PC-3 (cell line): Measurements from ENCODE around the gene ORC4. TPM values are rescaled to one million over a fixed set of nuclear protein-coding genes. Genes with fewer than 3 reads are reported as not detected.

Experiments used
- ATAC-seq: fragments of 200-7000 bp; cut with Tn5 transposase; 2 replicates; pipeline ENCODE4 v1.9.1; 2020; ENCODE audit warnings: mild to moderate bottlenecking, moderate library complexity
- BruUV-seq: library from RNA; stranded (reverse); fragments of 400-500 nt; replicated peaks from 2 replicates; lab custom pipeline; 2021; lab: Mats Ljungman, UMichigan
- CTCF ChIA-PET: fragments of 300-600 bp; sonication (Branson Sonifier 250); formaldehyde crosslinking; loops from one replicate; lab custom pipeline; 2022; ENCODE audit warnings: antibody characterized with exemption; lab: Charles Lee
- POLR2A ChIA-PET: fragments of 300-600 bp; sonication (Branson Sonifier 250); formaldehyde crosslinking; loops from one replicate; lab custom pipeline; 2022; ENCODE audit warnings: antibody characterized with exemption; ENCODE audit not compliant: unreplicated experiment; lab: Charles Lee
- DNase-seq: peaks from one replicate; pipeline ENCODE4 v3.0.0-alpha.2; 2015
- H2AFZ ChIP-seq: fragments of 300-600 bp; sonication (generic); 2 replicates; pipeline ENCODE4 v1.6.0; 2016; ENCODE audit warnings: antibody characterized with exemption, low read length
- H3F3A ChIP-seq: fragments of 300-600 bp; sonication (generic); one replicate; pipeline ENCODE4 v1.6.0; 2017; ENCODE audit warnings: antibody characterized with exemption, low read length, control low read depth, mild to moderate bottlenecking; ENCODE audit not compliant: unreplicated experiment
- H3K27ac ChIP-seq: fragments of 300-600 bp; sonication (generic); 2 replicates; pipeline ENCODE4 v1.5.1; 2016; ENCODE audit warnings: mild to moderate bottlenecking, low read length
- H3K27me3 ChIP-seq: fragments of 300-600 bp; sonication (generic); 2 replicates; pipeline ENCODE4 v1.6.1; 2016; ENCODE audit warnings: low read length, mixed read lengths
- H3K36me3 ChIP-seq: fragments of 300-600 bp; sonication (generic); 2 replicates; pipeline ENCODE4 v1.6.1; 2016; ENCODE audit warnings: low read depth, mixed run types, low read length, mixed read lengths
- H3K4me1 ChIP-seq: fragments of 300-600 bp; sonication (generic); 2 replicates; pipeline ENCODE4 v1.5.1; 2016; ENCODE audit warnings: low read length; ENCODE audit not compliant: insufficient read depth
- H3K4me2 ChIP-seq: fragments of 300-600 bp; sonication (generic); 2 replicates; pipeline ENCODE4 v1.6.0; 2016; ENCODE audit warnings: low read length
- H3K4me3 ChIP-seq: fragments of 300-600 bp; sonication (generic); 2 replicates; pipeline ENCODE4 v1.5.1; 2016; ENCODE audit warnings: mild to moderate bottlenecking, low read length, mixed read lengths
- H3K79me2 ChIP-seq: fragments of 300-600 bp; sonication (generic); 2 replicates; pipeline ENCODE4 v1.6.1; 2017; ENCODE audit warnings: low read length, mixed read lengths
- H3K9ac ChIP-seq: fragments of 300-600 bp; sonication (generic); 2 replicates; pipeline ENCODE4 v1.6.0; 2016; ENCODE audit warnings: mild to moderate bottlenecking, low read length
- H3K9me2 ChIP-seq: fragments of 300-600 bp; sonication (generic); replicated peaks from 2 replicates; pipeline ENCODE4 v1.6.1; 2016; ENCODE audit warnings: mixed run types, low read length, mixed read lengths
- H3K9me3 ChIP-seq: fragments of 300-600 bp; sonication (generic); 2 replicates; pipeline ENCODE4 v1.6.1; 2016; ENCODE audit warnings: low read length, mixed read lengths
- H4K20me1 ChIP-seq: fragments of 300-600 bp; sonication (generic); 2 replicates; pipeline ENCODE4 v1.6.1; 2016; ENCODE audit warnings: low read length, mixed read lengths
- CTCF ChIP-seq: fragments of 300-600 bp; sonication (generic); conservative IDR thresholded peaks from 2 replicates; pipeline ENCODE4 v1.5.1; 2017; ENCODE audit warnings: antibody characterized with exemption, low read depth, mild to moderate bottlenecking, low read length
- EZH2 ChIP-seq: fragments of 300-600 bp; sonication (generic); IDR thresholded peaks from one replicate; pipeline ENCODE4 v1.6.1; 2017; ENCODE audit warnings: antibody characterized with exemption, mild to moderate bottlenecking, low read length; ENCODE audit not compliant: unreplicated experiment
- EZH2phosphoT487 ChIP-seq: fragments of 300-600 bp; sonication (generic); IDR thresholded peaks from 2 replicates; pipeline ENCODE4 v1.6.1; 2018; ENCODE audit warnings: mild to moderate bottlenecking, antibody characterized with exemption, low read length, borderline replicate concordance
- intact Hi-C: fragments of 100-400 bp; cut with micrococcal nuclease; formaldehyde crosslinking; loops from 2 replicates; pipeline ENCODE4 v1.9.0; 2023
- total RNA-seq: library from RNA; depleted of rRNA; stranded (reverse); fragments of >200 nt; gene quantifications from 2 replicates; pipeline ENCODE4 v1.2.3, GENCODE V29; 2014

Gene ORC4
- total RNA-seq, 1 experiment from 2014 or later: 65.9 TPM

DNA sequence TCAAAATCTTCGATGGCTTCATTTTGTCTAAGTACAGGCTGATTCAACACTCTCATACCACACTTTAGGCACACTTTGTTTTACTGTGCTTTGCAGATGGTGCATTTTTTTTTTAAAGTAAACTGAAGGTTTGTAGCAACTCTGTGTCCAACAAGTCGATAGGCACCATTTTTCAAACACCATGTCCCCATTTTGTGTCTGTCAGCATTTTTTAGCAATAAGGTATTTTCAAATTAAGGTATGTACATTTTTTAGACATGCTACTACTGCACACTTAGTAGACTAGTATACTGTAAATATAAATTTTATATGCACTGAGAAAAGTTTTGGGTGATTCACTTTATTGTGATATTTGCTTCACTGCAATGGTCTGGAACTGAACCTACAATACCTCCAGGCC, 44.4 kb downstream of the ORC4 start:
- ATAC-seq (no peak), DNase-seq (no peak)
- H3K9me2 ChIP-seq: no peaks in the 10 kb centered on the region
- no peak for TF ChIP-seq CTCF
- no peak for TF ChIP-seq EZH2phosphoT487
- TF ChIP-seq EZH2: no peak
- no peaks in the 10 kb centered on the region for H3F3A ChIP-seq
- H3K9ac ChIP-seq: no peak overlapping the region
- intact Hi-C loops: no loop called here
- no TSS peak for BruUV-seq
- H3K27me3 ChIP-seq: no peaks in the 10 kb centered on the region
- no peak overlapping the region for H3K27ac ChIP-seq
- H3K79me2 ChIP-seq: peaks cover 44% of the 10 kb centered on the region
- H3K4me3 ChIP-seq: no peak overlapping the region
- peaks cover 8% of the 10 kb centered on the region; the same call in 1 of the 2 replicates for H3K36me3 ChIP-seq
- H3K4me2 ChIP-seq: no peak overlapping the region
- H3K4me1 ChIP-seq: no peaks in the 10 kb centered on the region
- POLR2A ChIA-PET: no interaction called here
- peaks cover 1% of the 10 kb centered on the region; the same call in 1 of the 2 replicates for H4K20me1 ChIP-seq
- H2AFZ ChIP-seq: no peak overlapping the region
- CTCF ChIA-PET: no interaction called here
- no peaks in the 10 kb centered on the region for H3K9me3 ChIP-seq

GRCh38 chr2:147968571-147968970, 52.0 kb downstream of the ORC4 start:
- POLR2A ChIA-PET: no interaction called here
- no TSS peak for BruUV-seq

More at GRCh38 chr2:147968571-147968970, 52.0 kb downstream of the ORC4 start:
- DNase-seq: no peak
- no peaks in the 10 kb centered on the region for H4K20me1 ChIP-seq
- H3K4me2 ChIP-seq: no peak overlapping the region
- no peak for ATAC-seq
- no peak overlapping the region for H2AFZ ChIP-seq
- no peaks in the 10 kb centered on the region for H3K27me3 ChIP-seq
- intact Hi-C loops: no loop called here
- no peak overlapping the region for H3K9ac ChIP-seq
- peaks cover 4% of the 10 kb centered on the region for H3K79me2 ChIP-seq
- peaks cover 41% of the 10 kb centered on the region for H3K36me3 ChIP-seq
- H3K4me1 ChIP-seq: no peaks in the 10 kb centered on the region
- TF ChIP-seq EZH2phosphoT487: no peak
- TF ChIP-seq CTCF: no peak
- TF ChIP-seq EZH2: no peak
- CTCF ChIA-PET: no interaction called here
- no peaks in the 10 kb centered on the region for H3F3A ChIP-seq
- H3K27ac ChIP-seq: no peak overlapping the region
- no peaks in the 10 kb centered on the region for H3K9me2 ChIP-seq
- no peak overlapping the region for H3K4me3 ChIP-seq
- H3K9me3 ChIP-seq: 0 out of 2 replicates have a peak, but pooled peaks cover 4% of the 10 kb centered on the region
